Measurements from ENCODE around the gene CARMIL1.
A peak's percentile ranks its signal among the peaks of the same experiment; 100 is the strongest.

The CARMIL1 gene

DNA sequence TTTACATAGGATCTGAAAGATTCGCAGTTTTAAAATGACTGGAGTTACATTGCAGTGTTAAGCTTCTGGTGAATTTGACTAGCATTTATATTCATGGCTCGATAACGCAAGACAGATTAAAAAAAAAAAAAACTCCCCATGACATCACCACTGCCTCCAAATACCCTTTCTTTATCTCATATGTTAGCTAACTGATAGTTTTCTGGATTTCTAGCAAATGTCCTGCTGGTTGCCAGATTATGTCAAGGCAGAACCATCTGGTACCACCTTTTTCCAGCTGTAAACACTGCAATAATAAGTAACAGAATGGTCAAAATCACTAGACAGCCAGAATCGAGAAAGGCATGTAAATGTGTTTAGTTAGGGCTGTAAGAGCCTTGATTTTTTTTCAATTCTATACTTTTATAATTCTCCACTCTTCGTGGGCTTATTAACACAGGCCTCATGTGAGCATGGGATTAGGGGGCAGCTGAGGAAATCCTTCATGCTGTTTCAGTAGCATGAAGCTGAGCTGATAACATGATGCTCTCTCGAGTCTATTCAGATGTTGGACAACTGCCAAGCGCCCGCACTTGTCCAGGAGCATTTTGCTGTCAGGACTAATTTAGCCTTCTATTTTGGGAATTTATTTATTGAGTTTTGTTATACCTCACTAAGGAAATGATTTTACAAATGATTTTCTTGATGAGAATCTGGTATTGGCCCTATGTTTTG lies 206.8 kb downstream of the CARMIL1 start:
- peak; percentile 31 for DNase-seq

DNA sequence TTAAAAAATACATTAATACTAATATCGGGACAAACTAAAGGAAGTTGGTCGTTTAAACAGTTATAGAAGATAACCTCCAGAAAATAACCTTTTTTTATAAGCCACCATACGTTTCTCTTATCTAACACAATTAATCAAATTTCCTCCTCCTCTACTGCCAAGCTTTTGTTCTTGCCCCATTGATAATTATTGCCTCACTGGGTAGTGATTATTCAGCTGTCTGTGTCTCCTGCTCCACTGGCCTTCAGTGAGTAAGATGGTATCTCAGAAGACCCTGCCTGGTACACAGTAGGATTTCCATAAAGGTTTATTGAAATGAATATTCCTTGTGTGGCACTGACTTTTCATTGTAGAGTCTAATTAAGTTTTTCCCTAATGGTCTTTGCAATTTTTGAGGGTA lies 207.4 kb downstream of the CARMIL1 start:
- DNase-seq = no peak

DNA sequence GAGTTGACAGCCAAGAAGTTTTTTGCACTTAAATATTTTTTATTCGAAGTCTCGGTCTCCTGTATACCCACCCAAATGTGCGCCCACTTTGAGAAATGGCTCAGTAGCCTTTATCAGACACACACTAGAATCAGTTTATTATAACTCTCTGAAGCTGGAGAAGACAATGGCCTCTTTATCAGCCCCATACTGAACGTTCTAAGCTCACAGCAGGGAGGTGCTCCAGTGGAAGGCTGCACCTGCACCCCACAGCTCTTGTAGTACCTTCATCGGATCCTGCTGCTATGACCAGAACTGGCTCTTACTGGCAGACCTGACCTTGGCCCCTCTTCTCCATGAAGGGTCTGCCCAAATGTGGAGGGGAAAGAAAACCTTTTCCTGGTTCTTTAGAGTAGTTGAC lies 207.8 kb downstream of the CARMIL1 start:
- DNase-seq = peak; percentile 35

DNA sequence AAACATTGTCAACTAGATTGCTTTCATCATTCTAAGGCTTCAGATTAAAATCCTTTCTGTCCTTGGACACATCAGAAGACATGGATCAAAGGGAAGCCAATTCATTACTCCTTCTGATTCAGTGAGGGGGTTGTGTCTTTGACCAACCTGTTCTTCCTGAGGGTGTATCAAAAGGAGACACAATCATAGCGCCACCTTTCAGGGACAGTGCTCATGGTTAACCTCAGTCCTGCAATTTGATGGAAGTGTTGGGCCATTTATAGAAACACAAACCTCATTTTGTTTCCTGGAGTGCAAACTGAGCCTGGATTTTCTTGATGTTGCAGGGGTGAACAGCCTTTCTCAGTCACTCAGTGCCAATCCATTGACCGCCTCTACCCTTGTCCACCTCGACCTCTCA lies 209.0 kb downstream of the CARMIL1 start:
- DNase-seq = no peak

DNA sequence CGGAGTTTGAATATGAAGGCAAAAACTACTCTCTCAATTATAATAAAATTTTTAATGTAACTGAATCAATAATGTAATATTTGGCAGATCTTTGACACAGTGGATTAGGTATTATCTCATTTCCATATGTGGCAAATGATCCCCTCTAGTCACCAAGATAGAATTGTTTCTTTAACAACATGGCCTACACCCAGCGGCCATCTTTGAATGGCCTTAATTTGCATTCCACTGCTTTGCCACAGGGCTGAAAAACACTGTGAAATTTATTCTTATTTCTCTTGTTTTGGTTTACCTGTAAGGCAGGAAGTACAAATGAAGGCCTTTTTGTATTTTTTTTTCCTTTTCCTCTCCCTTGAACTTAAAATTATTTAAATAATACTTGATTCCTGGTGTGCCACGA lies 210.2 kb downstream of the CARMIL1 start:
- no peak for DNase-seq

DNA sequence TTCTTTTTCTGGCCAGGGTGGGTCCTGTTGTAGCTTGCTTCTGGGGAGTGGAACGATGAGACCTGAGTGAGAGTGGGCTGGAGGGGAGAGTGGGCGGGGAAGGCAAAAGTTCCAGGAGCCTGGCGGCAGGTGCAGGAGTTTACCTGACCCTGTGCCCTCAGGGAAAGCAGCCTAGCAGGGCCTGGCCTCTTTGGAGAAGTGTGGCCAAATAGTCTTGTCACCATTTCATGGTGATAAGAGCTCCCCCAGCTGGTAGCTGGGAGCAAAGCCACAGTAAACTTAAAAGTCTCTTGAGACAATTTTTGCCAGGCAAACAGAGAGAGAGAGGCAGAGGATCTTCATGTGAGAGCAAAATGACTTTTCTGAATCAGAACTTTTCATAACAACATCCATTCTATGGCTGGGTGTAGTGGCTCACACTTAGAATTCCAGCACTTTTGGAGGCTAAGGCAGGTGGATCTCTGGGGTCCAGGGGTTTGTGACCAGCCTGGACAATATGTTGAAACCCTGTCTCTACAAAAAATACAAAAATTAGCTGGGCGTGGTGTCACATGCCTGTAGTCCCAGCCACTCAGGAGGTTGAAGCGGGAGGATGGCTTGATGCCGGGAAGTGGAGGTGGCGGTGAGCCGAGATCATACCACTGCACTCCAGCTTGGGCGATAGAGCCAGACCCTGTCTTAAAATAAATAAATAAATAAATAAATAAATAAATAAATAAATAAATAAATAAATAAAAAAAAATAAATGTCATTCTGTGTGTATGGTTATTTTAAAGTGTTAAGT lies 211.0 kb downstream of the CARMIL1 start:
- peak; percentile 79 for DNase-seq

DNA sequence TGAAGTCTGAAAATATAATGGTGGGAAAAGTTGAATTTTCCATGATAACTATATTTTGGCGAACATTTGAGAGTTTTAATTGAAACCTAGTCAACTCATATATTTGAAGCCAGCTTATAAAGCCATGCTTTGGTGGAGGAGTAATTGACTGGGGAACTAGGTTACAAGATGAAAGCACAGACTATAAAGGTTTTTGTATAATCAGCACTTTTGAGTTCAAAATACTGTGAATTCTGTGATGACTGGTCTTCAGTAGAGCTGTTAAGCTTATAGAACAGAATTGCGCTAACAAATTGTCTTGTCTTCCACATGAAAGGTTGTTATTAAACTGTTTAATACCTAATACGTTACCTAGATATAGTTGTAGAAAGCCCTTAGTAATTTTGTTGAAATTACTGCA lies 213.8 kb downstream of the CARMIL1 start:
- no peak for DNase-seq

DNA sequence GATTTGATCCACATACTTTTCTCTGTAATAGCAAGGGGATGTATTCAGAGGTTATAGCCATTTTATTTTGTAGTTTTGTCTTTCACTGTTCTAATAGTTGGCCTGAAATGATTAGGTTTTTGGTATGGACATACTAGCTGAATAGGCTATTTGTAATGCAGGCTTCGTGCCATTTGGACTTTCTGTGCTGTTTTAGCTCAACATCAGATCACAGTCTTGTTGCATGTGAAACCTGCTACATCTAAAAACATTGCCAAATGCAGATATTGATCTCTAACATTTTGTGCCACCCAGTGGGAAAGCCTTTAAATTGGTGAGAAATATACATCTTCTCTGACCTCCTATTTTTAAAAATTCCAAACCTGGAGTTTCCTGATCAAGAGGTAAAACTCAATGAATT lies 215.3 kb downstream of the CARMIL1 start:
- no peak for DNase-seq

DNA sequence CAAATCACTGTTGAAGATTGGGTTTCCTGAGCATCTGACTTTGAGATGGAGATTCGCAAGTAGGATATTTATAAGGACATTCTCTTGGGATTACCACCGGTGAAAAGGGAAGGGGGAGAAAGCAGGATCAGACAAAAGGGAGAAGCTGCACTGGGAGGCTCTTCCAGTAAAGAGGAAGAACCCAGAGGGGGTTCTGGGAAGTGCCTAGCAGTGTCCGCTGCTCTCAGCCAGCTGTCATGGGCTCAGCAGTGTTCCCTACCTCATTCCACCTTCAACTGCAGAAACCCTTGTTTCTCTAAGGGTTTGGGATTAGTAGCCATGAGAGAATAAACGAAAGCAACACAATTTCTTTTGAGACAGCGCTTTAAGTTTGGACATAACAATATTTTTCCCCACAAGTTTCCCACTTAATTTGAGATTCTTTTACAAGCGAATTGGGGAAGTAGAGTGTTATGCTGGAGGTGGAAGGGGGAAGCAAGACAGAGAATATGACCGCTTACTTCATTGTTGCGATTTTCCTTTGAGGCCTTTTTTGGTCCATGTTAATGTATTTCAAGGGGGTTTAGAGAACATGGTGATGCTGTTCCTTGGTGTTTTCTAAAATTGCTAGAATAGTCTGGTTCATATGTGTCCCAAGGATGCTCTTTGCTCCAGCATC lies 218.3 kb downstream of the CARMIL1 start:
- DNase-seq = no peak

DNA sequence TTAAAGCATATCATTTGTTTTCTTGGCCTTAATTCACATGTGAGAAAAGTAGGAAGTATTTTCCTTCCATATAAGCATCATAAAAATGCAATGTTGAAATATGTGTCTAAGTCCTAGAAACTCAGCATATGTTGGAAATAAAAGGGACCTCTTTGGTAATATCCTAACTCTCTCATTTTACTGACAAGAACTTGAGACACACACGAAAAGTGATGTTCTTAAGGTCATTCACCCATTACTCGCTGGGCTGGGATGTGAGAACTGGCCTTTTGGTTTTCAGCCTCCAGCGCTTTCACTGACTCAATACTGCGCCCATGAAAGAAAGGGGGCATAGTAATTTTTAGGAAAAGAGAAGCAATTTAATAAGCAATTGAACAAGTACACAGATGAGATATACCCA lies 219.3 kb downstream of the CARMIL1 start:
- no peak for DNase-seq

DNA sequence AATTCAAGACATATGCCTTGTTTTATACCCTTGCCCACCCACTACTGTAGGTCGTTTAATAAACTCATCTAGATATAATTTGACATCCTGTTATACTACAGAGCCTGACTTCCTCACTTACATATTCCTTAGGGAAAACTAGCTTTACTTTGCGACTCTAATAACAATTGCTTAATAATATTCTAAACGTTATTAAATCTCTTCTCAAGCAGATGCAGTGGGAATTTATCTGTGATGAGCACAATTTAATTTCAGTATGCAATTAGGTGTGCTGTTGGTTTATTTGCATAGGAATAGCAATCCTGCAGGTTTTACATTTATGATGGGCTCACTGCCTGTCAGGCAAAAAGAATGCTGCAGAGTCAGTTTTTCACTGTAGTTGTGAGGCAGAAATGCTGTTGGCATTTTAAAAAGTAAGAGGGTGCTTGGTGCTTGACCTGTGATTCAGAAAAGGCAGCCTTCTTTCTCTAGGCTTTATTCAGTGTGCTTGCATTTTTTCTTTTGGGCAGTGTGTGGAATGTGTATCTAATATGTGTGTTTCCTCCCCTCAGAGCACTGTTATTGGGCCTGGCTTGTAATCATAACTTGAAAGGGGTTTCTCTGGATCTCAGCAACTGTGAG lies 220.6 kb downstream of the CARMIL1 start:
- no peak for DNase-seq

DNA sequence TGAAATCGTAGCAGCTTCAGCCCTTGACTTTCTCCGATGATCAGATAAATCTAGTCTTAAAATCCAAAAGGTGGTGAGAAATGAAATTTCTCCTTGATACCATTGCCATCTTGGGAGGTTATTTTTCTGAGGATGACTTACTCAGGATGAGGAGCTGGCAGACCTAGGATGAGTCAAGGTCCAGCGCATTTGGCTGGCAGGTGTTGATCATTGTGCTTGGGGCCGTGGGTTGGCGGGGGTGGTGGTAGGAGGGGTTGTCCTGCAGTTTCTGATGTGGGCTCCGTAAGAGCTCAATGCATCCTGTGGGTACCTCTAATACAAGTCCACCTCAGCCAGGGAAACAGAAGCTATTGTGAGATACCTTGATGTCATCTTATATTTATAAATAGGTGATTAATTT lies 224.5 kb downstream of the CARMIL1 start:
- DNase-seq = no peak

DNA sequence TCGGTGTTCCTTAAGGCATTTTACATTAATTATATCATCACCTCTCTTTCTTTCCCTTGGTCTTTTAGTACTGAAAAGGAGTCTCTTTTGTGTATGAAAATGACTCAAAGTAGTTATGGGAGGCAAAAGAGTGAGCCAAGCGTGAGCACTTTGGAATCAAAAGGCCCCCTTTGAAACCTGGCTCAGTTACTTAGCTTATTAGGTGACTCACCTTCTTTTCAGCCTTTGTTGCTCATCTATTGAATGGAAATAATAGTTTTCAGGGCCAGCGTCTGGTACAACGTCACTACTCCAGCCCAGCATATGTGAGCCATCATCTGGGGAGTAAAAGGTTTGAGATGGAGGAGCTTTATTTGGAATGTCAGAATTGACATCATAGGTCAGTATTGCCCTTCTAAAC lies 225.5 kb downstream of the CARMIL1 start:
- DNase-seq = no peak

DNA sequence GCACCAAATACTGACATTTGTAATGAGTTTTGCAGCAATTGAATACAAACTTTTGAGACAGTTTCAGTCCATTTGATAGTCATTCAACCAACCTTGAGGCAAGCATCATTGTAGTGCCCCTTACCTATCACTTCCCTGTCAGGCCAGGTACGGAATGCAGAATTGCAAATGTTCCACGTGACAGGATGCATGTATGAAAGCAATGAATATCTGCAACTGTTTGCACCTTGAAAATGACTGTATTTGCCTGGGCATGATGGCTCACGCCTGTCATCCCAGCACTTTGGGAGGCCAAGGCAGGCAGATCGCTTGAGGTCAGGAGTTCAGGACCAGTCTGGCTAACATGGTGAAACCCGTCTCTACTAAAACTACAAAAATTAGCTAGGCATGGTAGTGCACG lies 226.8 kb downstream of the CARMIL1 start:
- no peak for DNase-seq

DNA sequence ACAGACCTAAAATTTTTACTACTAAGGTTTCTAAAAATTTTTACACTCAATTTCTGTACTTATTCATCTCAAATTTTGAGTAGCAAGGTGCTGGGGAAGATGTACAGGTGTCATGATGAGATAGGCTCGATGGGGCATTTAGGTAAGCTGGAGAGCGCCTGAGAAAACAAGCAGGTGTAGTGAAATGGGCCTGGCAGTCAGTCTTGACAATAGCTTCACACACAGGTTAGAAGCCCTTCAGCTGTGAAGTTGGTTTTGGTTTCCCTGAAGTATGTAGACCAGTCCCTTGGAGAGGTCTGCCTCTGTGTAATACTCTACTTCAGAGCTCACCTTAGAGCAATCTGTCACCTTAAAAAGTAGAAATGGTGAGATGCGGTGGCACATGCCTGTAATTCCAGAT lies 228.9 kb downstream of the CARMIL1 start:
- no peak for DNase-seq

DNA sequence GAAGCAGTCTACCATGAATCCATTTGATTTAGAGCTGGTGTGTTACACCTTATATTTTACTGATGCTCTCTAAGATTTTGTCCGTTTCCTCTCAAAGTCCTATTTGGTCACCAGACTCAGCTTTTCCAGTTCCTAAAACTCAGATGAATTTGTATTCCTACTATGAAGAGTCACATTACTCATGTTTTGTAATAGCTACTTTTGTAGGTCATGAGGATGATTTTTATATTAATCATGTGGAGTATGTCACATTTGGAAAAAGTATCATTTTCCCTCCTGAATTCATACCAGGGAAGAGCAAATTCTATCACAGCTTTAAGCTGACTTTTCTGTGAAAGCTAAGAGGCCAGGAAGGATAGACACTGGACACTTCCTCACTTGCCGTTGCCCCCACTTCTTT lies 232.2 kb downstream of the CARMIL1 start:
- DNase-seq = no peak

DNA sequence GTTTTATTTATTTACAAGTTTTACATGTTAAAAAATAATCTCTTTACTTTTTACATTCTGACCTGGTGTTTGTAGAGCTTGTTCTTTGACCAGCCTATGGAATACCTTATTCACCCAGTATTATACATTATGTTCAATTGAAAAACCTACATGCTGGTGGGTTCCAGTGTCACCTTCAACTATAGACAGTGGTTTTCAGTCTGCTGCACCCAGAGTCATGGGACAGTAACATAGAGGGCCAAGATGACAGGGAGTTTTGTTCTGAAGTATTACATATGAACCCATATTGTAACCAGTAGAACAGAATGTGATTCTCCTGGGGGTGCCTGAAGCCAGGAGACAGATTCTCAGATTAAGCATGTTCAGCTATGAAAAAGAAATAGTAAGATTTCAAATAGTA lies 233.4 kb downstream of the CARMIL1 start:
- no peak for DNase-seq

DNA sequence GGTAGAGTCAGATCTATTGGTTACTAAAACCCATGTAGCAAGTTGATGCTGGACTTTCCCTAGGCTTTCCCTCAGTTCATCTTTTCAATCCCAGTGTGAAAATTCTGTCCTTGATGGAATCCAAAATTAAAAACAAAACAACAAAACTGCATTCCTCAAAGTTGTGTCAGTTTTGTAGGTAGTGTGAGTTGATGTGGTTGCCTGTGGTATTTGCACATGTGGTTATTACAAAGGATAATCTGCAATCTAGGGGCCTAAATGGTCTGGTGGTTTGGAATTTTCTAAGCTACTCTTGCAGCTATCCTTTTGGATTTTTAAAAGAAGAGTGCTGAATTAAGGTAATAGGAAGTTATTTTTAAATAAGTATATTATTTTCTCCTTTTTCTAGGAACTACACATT lies 240.7 kb downstream of the CARMIL1 start:
- no peak for DNase-seq

DNA sequence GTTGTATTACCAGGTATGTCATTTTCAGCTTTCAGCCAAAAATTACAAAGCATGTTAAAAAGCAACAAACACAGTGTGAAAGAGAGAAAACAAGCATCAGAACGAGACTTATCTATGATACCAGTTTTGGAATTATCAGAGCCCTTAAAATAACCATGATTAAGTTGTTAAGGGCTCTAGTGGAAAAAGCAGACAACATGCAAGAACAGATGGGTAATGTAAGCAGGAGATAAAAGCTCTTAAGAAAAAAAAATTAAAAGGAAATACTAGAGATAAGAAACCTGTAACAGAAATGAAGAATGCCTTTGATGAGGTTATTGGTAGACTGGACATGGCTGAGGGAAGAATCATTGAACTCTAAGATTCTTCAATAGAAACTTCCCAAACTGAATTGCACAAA lies 245.4 kb downstream of the CARMIL1 start:
- DNase-seq = no peak

DNA sequence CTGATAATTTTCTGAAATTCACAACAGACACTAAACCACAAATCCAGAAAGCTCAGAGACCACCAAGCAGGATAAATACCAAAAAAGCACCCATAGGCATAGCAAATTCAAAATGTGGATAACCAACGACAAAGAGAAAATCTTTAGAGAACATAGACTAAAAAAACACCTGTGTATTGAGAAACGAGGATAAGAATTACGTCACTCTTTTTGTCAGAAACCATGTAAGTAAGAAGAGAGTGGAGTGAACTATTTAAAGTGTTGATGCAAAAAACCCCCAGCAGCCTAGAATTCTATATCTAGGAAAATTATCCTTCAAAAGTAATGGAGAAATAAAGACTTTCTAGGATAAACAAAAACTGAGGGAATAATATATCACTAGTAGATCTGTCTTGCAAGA lies 245.9 kb downstream of the CARMIL1 start:
- DNase-seq = no peak

DNA sequence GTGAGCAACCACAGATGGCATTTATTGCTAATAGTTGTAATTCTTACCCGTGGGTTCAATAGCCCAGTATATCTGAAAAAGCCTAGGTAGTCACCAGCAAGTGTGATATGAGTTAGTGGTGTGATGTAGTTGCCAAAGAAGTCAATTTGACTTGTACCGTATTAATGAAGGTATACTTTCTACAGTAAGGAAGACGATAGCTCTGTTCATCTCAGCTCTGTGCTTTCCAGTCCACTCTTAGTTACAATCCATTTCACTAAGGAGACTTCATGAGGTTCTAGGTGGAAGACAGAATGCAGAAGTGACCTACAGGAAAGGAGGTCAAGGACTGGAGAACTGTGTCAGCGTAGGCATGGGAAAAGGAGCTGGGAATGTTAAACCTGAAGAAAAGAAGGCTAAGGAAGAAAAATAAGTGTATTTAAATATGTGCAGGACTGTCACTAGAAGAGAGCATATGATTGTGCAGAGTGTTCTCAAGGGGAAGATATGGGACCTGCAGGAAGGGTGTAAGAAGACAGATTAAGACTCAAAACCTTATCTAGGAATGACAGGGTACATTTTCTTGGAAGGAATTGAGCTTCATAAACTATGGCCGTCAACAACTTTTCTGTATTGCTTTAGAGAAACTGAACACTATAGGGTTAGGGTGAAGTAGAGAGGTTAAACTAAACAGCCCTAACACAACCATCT lies 255.9 kb downstream of the CARMIL1 start:
- DNase-seq = no peak

DNA sequence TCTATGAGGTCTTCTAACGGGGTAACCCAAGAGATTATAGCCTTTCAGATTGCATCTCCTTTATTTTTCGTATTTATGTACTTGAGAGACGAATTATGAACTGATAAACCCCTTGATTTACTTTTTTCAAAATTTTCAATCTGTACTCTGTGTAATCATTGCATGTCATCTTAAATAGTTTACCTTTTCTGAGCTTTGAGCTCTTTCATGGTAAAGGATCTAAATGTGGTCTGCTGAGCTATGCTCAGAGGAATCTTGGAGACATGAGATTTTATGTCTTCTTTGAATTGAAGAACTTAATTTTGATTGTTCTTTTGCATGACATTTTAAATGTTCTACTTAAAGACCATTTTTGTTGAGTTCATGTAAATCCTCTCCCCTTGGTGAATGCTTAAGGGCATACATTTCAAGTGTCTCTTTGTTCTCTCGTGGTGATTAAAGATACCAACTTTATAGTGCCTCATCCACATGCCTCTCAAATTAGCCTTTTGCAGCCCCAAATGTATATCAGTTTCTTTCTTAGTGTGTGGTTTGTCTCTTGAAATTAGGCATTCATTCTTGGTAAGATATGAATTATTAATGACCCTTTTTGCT lies 256.6 kb downstream of the CARMIL1 start:
- DNase-seq = no peak

DNA sequence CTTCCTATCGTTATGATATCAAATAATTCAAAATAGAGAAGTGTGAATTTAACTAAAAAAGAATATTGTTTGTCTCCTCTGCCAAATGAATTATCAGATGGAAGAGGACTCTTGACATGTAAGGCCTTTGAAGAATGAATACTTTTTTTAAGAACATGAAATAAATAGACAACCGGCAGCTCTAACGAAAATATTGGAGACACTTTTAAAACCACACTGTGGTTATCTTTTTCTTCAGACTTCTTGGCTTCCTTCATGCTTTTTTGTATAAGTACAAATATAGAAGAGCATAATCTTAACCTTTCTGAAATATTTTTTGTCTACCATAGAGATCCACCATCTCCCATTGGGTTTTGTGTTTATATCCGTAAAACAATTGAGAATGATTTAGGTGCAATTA lies 257.6 kb downstream of the CARMIL1 start:
- DNase-seq = no peak

Measured in NCI-H510A (cell line).